Measurements from ENCODE around the gene ADRA2B. TPM values are rescaled to one million over a fixed set of nuclear protein-coding genes. Genes with fewer than 3 reads are reported as not detected.

The ADRA2B gene
- total RNA-seq, 1 experiment from 2014 or later, result 4.7 TPM

- no peak for DNase-seq (ENCODE audit: low spot score)
- H3K27me3 Mint-ChIP-seq (ENCODE audit: low read depth), result peaks cover 37% of the 10 kb centered on the region
- peak; percentile 11 for ATAC-seq
- TF ChIP-seq USF1 (CRISPR knock-in tag; IDR thresholded peaks at IDR 0.05) (no peak), ERG (CRISPR knock-in tag; IDR thresholded peaks at IDR 0.05) (no peak), MYBL2 (CRISPR knock-in tag; IDR thresholded peaks at IDR 0.05) (peak; percentile 81; the same call in 1 of the 2 replicates), STAT6 (CRISPR knock-in tag; conservative IDR thresholded peaks at IDR 0.05; ENCODE audit: low read depth) (no peak), ARID4B (CRISPR knock-in tag; IDR thresholded peaks at IDR 0.05; ENCODE audit: borderline replicate concordance) (no peak), IRF1 (CRISPR knock-in tag; IDR thresholded peaks at IDR 0.05) (peak; percentile 34; the same call in 1 of the 2 replicates), ZNF121 (CRISPR knock-in tag; IDR thresholded peaks at IDR 0.05) (no peak), PREB (CRISPR knock-in tag; IDR thresholded peaks at IDR 0.05; ENCODE audit: borderline replicate concordance) (no peak), ZNF317 (CRISPR knock-in tag; IDR thresholded peaks at IDR 0.05; ENCODE audit: borderline replicate concordance, low read depth) (peak; percentile 69; the same call in 1 of the 2 replicates)
- H3K9me3 Mint-ChIP-seq, result no peaks in the 10 kb centered on the region
- POLR2A ChIA-PET, result interaction anchor here (0.9 kb wide), 1 partner anchor 22 kb away, joined by 3 read pairs; the partner anchor contains the start of gene ASTL
- H3K4me3 Mint-ChIP-seq, result peak overlapping the region; percentile 75
- no peaks in the 10 kb centered on the region for H3K36me3 Mint-ChIP-seq
- H3K4me1 Mint-ChIP-seq, result peaks cover 28% of the 10 kb centered on the region
- CTCF ChIA-PET, result interaction anchor here (0.6 to 4.3 kb wide), 17 partner anchors 12 to 151 kb away, joined by 3 to 49 read pairs (median 7); partner anchors contain the start of genes ANKRD36C and ASTL
- no peak overlapping the region for H3K27ac Mint-ChIP-seq
Measured at GRCh38 chr2:96115631-96116423, 544 bp downstream of the ADRA2B start.

- CTCF ChIA-PET, result interaction anchor here (1.2 to 4.3 kb wide), 4 partner anchors 23 to 152 kb away, joined by 7 to 49 read pairs (median 24); partner anchors contain the start of gene ASTL
- DNase-seq (ENCODE audit: low spot score), result no peak
- Mint-ChIP-seq H3K4me3 (peak overlapping the region; percentile 75), H3K36me3 (no peaks in the 10 kb centered on the region), H3K27ac (no peak overlapping the region), H3K4me1 (peaks cover 23% of the 10 kb centered on the region), H3K27me3 (ENCODE audit: low read depth) (peaks cover 37% of the 10 kb centered on the region), H3K9me3 (no peaks in the 10 kb centered on the region)
- ATAC-seq, result no peak
- POLR2A ChIA-PET, result no interaction called here
- TF ChIP-seq ZBTB21 (CRISPR knock-in tag; IDR thresholded peaks at IDR 0.05; ENCODE audit: borderline replicate concordance) (no peak), ZMAT4 (CRISPR knock-in tag; IDR thresholded peaks at IDR 0.05) (no peak), ATF3 (CRISPR knock-in tag; conservative IDR thresholded peaks at IDR 0.05) (no peak), ATF2 (CRISPR knock-in tag; IDR thresholded peaks at IDR 0.05; ENCODE audit: borderline replicate concordance, low read depth) (no peak), NFE2L1 (CRISPR knock-in tag; IDR thresholded peaks at IDR 0.05) (no peak)
Measured at GRCh38 chr2:96114903-96115581, 1.3 kb downstream of the ADRA2B start.

Measured in WTC11 (cell line).